Fibroblast of lung (primary cell): Measurements from ENCODE around the gene POU3F3.

Experiments
- EZH2 ChIP-seq: IDR thresholded peaks from 2 replicates; pipeline ENCODE4 v1.5.1; 2012; ENCODE audit warnings: low read length, control low read depth, mild to moderate bottlenecking; ENCODE audit errors: missing control alignments
- TF ChIP-seq, protein P1 (sequence below), 2 donors: IDR thresholded peaks in 1 of 2; conservative IDR thresholded peaks in 1 of 2; 1 replicate in 1 of 2; 2 replicates in 1 of 2; pipeline ENCODE4 v1.5.1; 2011 to 2012; ENCODE audit warnings: low read length in 2 of 2, control low read depth in 1 of 2, inconsistent platforms in 1 of 2, low read depth in 1 of 2, mild to moderate bottlenecking in 1 of 2

DNA sequence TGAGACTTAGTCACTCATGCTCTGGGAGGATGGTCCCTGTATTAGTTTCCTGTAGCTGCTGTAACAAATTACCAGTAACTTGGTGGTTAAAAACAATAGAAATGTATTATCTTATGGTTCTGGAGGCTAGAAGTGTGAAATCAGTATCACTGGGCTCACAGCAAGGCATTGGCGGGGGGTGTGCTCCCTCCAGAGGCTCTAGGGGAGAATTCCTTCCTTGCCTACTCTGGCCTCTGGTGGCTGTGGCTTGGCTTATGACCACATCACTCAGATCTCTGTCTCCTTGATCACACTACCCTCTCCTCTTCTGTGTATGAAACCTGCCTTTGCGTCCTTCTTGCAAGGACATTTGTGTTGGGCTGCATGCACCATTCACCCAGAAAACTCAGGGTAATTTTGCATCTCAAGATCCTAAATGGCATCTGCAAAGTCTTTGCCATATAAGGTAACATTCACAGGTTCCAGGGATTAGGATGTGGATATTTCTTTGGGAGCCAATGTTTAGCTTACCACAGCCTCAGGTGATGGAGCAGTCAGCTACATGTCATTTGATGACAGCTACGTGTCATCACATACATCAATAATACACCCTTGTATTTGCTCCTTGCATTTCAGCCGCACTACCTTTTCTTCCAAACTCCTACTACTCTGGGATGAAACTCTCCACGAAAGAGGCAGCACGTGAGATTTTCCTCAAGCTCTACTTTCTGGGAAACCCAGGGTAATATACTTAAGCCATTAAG lies 49.6 kb upstream of the POU3F3 start:
- TF ChIP-seq, protein P1, sequence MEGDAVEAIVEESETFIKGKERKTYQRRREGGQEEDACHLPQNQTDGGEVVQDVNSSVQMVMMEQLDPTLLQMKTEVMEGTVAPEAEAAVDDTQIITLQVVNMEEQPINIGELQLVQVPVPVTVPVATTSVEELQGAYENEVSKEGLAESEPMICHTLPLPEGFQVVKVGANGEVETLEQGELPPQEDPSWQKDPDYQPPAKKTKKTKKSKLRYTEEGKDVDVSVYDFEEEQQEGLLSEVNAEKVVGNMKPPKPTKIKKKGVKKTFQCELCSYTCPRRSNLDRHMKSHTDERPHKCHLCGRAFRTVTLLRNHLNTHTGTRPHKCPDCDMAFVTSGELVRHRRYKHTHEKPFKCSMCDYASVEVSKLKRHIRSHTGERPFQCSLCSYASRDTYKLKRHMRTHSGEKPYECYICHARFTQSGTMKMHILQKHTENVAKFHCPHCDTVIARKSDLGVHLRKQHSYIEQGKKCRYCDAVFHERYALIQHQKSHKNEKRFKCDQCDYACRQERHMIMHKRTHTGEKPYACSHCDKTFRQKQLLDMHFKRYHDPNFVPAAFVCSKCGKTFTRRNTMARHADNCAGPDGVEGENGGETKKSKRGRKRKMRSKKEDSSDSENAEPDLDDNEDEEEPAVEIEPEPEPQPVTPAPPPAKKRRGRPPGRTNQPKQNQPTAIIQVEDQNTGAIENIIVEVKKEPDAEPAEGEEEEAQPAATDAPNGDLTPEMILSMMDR (conservative IDR thresholded peaks at IDR 0.05 in 1 of 2, IDR thresholded peaks at IDR 0.05 in 1 of 2; ENCODE audit: low read depth in 1 of 2, low read length in 2 of 2), result no peak
- TF ChIP-seq EZH2, result no peak
